ENCODE results near the gene ZSCAN16. TPM values are rescaled to one million over a fixed set of nuclear protein-coding genes. Genes with fewer than 3 reads are reported as not detected.
A peak's percentile ranks its signal among the peaks of the same experiment; 100 is the strongest.

ZSCAN16 gene
- total and polyA plus RNA-seq, 2 of the 13 experiments (the other 11 are each of a cell fraction or from before 2014, with no cell fraction given), result 5.7 to 12.7 TPM

DNA sequence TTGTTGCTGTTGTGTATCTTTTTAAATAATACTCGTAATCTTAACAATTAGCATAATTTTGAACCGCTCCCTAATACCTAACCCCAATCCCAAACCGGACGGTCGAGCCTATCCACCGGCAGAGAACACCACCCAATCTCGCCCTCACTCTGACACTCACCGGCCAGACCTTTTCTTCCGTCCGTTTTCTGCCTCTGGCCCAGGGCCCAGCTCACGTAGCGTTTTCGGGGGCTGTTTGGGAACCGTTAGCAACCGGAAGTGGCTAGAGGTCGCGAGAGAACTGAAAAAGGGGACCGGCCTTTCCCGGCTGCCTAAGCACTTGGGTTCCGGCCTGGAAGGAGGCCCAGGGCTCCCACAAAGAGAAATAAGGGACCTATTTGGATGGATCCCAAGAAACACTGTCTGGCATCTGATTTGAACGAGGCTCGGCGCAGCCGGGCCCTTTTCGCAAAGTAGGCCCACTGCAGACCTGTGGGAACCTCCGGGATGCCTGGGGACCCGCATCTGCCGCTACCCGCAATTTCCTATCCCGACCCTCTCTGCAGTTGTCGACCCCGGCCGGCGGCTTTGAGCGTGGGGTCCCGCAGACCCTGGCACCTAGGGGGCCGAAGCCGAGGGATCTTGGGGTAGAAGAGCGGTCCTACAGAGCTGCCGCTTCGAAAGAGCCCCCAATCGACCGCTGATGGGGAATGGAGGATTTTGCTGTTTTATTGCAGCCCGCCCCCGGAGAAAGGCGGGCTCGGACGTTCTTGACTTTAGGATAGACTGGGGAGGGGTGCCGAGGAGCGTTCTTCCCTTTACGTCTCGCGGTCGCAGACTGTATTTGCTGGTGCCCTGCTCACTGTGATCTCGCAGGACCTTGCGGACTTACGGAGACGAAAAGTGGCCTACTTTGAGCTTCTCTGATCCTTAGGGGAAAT, 12.4 kb downstream of the ZSCAN16 start (continued):
- TF ChIP-seq TARDBP (CRISPR knock-in tag; IDR thresholded peaks at IDR 0.05) (peak; percentile 95), ZNF564 (CRISPR knock-in tag; IDR thresholded peaks at IDR 0.05) (peak; percentile 89), MED8 (CRISPR knock-in tag; IDR thresholded peaks at IDR 0.05; ENCODE audit: insufficient replicate concordance) (peak; percentile 96), REXO4 (CRISPR knock-in tag; IDR thresholded peaks at IDR 0.05; ENCODE audit: borderline replicate concordance) (0 out of 2 replicates have a peak, but pooled peaks have one; percentile 49), ZNF678 (CRISPR knock-in tag; IDR thresholded peaks at IDR 0.05) (peak; percentile 79; the same call in 1 of the 2 replicates), XBP1 (CRISPR knock-in tag; IDR thresholded peaks at IDR 0.05) (peak; percentile 67; the same call in 1 of the 2 replicates), CEBPG (CRISPR knock-in tag; IDR thresholded peaks at IDR 0.05) (peak; percentile 71), FLYWCH1 (CRISPR knock-in tag; IDR thresholded peaks at IDR 0.05) (peak; percentile 66; the same call in 1 of the 2 replicates), MYNN (CRISPR knock-in tag; IDR thresholded peaks at IDR 0.05; ENCODE audit: low read depth) (0 out of 2 replicates have a peak, but pooled peaks have one; percentile 63), HNF4G (IDR thresholded peaks at IDR 0.05; ENCODE audit: borderline replicate concordance, low read depth, low read length) (peak; percentile 59; the same call in 1 of the 2 replicates), HNF4G (CRISPR knock-in tag; IDR thresholded peaks at IDR 0.05; ENCODE audit: borderline replicate concordance, low read depth) (peak; percentile 65), ZBTB38 (CRISPR knock-in tag; IDR thresholded peaks at IDR 0.05) (peak; percentile 85; the same call in 1 of the 2 replicates), STAT5B (CRISPR knock-in tag; IDR thresholded peaks at IDR 0.05) (no peak)
- TF ChIP-seq, protein P1, sequence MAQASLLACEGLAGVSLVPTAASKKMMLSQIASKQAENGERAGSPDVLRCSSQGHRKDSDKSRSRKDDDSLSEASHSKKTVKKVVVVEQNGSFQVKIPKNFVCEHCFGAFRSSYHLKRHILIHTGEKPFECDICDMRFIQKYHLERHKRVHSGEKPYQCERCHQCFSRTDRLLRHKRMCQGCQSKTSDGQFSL (CRISPR knock-in tag; IDR thresholded peaks at IDR 0.05), result peak; percentile 82
- TF ChIP-seq, protein P2, sequence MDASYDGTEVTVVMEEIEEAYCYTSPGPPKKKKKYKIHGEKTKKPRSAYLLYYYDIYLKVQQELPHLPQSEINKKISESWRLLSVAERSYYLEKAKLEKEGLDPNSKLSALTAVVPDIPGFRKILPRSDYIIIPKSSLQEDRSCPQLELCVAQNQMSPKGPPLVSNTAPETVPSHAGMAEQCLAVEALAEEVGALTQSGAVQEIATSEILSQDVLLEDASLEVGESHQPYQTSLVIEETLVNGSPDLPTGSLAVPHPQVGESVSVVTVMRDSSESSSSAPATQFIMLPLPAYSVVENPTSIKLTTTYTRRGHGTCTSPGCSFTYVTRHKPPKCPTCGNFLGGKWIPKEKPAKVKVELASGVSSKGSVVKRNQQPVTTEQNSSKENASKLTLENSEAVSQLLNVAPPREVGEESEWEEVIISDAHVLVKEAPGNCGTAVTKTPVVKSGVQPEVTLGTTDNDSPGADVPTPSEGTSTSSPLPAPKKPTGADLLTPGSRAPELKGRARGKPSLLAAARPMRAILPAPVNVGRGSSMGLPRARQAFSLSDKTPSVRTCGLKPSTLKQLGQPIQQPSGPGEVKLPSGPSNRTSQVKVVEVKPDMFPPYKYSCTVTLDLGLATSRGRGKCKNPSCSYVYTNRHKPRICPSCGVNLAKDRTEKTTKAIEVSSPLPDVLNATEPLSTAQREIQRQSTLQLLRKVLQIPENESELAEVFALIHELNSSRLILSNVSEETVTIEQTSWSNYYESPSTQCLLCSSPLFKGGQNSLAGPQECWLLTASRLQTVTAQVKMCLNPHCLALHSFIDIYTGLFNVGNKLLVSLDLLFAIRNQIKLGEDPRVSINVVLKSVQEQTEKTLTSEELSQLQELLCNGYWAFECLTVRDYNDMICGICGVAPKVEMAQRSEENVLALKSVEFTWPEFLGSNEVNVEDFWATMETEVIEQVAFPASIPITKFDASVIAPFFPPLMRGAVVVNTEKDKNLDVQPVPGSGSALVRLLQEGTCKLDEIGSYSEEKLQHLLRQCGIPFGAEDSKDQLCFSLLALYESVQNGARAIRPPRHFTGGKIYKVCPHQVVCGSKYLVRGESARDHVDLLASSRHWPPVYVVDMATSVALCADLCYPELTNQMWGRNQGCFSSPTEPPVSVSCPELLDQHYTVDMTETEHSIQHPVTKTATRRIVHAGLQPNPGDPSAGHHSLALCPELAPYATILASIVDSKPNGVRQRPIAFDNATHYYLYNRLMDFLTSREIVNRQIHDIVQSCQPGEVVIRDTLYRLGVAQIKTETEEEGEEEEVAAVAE (CRISPR knock-in tag; IDR thresholded peaks at IDR 0.05; ENCODE audit: borderline replicate concordance), result peak; percentile 61; the same call in 1 of the 2 replicates
- TF ChIP-seq, protein P3, sequence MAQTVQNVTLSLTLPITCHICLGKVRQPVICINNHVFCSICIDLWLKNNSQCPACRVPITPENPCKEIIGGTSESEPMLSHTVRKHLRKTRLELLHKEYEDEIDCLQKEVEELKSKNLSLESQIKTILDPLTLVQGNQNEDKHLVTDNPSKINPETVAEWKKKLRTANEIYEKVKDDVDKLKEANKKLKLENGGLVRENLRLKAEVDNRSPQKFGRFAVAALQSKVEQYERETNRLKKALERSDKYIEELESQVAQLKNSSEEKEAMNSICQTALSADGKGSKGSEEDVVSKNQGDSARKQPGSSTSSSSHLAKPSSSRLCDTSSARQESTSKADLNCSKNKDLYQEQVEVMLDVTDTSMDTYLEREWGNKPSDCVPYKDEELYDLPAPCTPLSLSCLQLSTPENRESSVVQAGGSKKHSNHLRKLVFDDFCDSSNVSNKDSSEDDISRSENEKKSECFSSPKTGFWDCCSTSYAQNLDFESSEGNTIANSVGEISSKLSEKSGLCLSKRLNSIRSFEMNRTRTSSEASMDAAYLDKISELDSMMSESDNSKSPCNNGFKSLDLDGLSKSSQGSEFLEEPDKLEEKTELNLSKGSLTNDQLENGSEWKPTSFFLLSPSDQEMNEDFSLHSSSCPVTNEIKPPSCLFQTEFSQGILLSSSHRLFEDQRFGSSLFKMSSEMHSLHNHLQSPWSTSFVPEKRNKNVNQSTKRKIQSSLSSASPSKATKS (CRISPR knock-in tag; IDR thresholded peaks at IDR 0.05), result 0 out of 2 replicates have a peak, but pooled peaks have one; percentile 64
- TF ChIP-seq, protein P4, sequence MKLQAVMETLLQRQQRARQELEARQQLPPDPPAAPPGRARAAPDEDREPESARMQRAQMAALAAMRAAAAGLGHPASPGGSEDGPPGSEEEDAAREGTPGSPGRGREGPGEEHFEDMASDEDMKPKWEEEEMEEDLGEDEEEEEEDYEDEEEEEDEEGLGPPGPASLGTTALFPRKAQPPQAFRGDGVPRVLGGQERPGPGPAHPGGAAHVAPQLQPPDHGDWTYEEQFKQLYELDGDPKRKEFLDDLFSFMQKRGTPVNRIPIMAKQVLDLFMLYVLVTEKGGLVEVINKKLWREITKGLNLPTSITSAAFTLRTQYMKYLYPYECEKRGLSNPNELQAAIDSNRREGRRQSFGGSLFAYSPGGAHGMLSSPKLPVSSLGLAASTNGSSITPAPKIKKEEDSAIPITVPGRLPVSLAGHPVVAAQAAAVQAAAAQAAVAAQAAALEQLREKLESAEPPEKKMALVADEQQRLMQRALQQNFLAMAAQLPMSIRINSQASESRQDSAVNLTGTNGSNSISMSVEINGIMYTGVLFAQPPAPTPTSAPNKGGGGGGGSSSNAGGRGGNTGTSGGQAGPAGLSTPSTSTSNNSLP (IDR thresholded peaks at IDR 0.05; ENCODE audit: low read depth, low read length), result peak; percentile 75
- TF ChIP-seq, protein P5, sequence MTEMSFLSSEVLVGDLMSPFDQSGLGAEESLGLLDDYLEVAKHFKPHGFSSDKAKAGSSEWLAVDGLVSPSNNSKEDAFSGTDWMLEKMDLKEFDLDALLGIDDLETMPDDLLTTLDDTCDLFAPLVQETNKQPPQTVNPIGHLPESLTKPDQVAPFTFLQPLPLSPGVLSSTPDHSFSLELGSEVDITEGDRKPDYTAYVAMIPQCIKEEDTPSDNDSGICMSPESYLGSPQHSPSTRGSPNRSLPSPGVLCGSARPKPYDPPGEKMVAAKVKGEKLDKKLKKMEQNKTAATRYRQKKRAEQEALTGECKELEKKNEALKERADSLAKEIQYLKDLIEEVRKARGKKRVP (CRISPR knock-in tag; IDR thresholded peaks at IDR 0.05), result peak in 1 of 2 experiments; percentile 76; a peak in 2 of 4 replicates
